GM12865 (cell line): ENCODE data around the gene ERC2.
A peak's percentile ranks its signal among the peaks of the same experiment; 100 is the strongest.

Source experiments
- DNase-seq: peaks from one replicate; pipeline ENCODE4 v3.0.0; 2010; ENCODE audit warnings: low read depth
- H3K4me3 ChIP-seq: 2 replicates; pipeline ENCODE4 v1.5.1; 2011; ENCODE audit warnings: mild to moderate bottlenecking, low read depth, low read length, control low read depth
- TF ChIP-seq, protein P1 (sequence below): IDR thresholded peaks from 2 replicates; pipeline ENCODE4 v1.5.1; 2011; ENCODE audit warnings: low read length, control low read depth, low read depth, inconsistent platforms; ENCODE audit not compliant: insufficient read depth; ENCODE audit errors: missing control alignments

The ERC2 gene

DNA sequence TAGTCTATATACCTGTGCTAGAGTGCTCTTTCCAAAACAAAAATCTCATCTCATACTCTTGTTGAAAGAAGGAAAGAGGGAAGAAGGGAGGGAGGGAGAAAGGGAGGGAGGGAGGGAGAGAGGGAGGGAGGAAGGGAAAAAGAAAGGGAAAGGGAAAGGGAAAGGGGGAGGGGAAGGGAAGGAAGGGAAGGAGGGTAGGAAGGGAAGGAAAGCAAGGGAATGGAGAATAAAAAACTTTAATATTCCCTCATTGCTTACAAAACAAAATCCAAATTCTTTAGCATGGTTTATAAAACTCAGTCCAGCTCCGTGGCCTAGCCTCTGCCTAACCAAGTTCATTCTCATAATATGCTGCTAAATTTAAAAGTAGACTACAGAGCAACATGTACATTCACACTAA lies 104.5 kb downstream of the ERC2 start:
- DNase-seq, result no peak

DNA sequence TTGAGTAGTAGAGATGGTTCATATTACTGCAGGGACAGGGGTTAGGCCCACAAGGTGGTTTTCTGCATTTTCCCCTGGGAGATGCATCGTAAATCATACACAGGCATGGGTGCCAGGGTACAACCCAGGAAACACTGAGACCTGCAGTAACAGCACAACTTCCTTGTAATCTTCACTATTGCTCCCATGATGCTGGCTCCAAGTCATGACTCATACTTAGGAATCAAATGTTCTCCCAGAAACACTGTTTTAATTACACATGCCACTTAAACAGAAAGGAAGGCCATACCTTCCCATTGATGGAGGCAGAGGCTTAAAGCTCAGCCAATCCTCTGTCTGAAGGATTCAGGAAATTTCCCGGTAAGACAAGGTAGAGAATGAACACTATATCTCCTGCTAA lies 106.5 kb downstream of the ERC2 start:
- TF ChIP-seq, protein P1, sequence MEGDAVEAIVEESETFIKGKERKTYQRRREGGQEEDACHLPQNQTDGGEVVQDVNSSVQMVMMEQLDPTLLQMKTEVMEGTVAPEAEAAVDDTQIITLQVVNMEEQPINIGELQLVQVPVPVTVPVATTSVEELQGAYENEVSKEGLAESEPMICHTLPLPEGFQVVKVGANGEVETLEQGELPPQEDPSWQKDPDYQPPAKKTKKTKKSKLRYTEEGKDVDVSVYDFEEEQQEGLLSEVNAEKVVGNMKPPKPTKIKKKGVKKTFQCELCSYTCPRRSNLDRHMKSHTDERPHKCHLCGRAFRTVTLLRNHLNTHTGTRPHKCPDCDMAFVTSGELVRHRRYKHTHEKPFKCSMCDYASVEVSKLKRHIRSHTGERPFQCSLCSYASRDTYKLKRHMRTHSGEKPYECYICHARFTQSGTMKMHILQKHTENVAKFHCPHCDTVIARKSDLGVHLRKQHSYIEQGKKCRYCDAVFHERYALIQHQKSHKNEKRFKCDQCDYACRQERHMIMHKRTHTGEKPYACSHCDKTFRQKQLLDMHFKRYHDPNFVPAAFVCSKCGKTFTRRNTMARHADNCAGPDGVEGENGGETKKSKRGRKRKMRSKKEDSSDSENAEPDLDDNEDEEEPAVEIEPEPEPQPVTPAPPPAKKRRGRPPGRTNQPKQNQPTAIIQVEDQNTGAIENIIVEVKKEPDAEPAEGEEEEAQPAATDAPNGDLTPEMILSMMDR, result no peak
- DNase-seq, result no peak
- H3K4me3 ChIP-seq, result no peak overlapping the region

More for the DNA sequence above, 104.5 kb downstream of the ERC2 start:
- H3K4me3 ChIP-seq, result no peak overlapping the region
- TF ChIP-seq, protein P1, result no peak

DNA sequence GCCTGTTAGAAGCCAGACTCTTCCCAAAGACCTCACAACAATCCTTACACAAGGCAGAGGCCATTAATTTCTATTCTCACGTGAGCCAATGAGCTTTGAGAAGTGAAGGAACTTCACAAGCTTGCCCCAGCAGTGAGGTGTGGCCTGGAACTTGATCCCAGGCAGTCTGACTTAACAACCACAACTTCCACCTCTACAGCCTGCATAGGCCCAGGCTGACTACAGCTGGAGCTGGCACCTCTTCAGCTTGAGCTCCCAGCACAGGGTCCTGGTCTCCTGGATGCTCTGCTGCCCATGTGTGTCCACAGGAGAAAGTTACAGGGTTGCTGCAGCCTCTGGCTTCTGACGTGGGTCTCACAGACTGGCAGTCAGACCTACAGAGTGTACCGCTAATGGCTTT lies 111.0 kb downstream of the ERC2 start:
- DNase-seq, result no peak

DNA sequence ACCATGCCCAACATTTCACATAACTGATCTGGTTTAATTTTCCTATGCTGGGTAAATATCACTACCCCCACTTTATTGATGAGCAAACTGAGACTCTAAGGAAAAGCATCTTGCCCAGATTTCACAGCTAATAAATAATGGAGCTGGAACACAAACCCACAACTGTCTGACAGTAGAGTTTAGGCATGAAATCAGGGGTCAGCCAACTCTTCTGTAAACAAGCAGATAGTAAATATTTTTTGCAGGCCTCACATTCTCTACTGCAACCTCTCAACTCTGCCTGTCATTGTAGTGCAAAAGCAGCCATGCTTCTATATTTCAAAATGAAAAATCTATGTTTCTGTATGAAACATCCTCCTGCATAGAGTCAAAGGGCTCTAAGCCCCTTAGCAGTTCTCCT lies 111.5 kb downstream of the ERC2 start:
- TF ChIP-seq, protein P1, result no peak
- DNase-seq, result no peak
- H3K4me3 ChIP-seq, result no peak overlapping the region

More for the DNA sequence above, 111.0 kb downstream of the ERC2 start:
- TF ChIP-seq, protein P1, result no peak
- H3K4me3 ChIP-seq, result no peak overlapping the region

DNA sequence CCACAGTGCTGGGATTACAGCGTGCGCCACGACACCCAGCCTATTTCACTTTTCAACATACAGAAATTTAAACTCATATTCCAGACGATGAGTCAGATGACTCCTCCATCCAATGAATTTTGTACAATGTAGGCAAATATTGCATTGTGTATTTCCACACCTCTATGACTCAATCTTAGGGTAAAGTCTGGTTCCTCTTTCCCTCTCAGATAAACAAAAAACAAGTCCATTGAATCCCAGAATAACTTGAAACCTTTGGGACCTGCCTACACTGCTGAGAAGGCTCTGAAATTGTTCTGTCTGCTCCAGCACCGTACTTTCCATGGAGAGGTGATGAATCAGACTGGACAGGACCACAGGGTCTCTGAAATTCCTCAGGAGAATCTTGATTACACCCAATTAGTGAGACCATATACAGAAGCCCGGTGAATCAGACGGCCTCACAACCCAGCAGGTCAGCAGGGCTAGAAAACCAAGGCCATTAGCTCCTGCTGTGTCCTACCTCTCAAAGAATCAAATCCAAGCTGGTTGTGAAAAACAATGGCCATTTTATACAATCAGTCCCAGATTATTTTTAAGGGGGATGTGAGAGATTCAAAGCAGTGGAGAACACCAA lies 112.6 kb downstream of the ERC2 start:
- no peak overlapping the region for H3K4me3 ChIP-seq
- no peak for DNase-seq
- TF ChIP-seq, protein P1, result no peak

DNA sequence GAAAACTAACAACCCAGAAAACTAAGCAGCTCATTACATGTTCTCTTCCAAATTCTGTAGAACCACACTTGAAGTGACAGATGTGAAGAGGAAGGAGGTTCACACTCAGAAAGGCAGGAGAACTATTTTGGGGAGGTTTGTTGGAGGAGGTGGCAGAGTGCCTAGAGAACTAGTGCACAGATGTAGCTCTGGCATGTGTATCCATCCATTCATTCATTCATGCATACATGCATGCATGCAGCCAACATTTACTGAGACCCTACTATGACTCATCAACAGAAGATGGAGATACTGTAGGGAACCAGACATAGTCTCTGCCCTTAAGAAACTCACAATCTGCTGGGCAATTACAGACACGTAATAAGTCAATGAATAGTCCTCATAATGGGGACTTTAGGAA lies 116.7 kb downstream of the ERC2 start:
- DNase-seq, result no peak
- TF ChIP-seq, protein P1, result no peak
- H3K4me3 ChIP-seq, result no peak overlapping the region

DNA sequence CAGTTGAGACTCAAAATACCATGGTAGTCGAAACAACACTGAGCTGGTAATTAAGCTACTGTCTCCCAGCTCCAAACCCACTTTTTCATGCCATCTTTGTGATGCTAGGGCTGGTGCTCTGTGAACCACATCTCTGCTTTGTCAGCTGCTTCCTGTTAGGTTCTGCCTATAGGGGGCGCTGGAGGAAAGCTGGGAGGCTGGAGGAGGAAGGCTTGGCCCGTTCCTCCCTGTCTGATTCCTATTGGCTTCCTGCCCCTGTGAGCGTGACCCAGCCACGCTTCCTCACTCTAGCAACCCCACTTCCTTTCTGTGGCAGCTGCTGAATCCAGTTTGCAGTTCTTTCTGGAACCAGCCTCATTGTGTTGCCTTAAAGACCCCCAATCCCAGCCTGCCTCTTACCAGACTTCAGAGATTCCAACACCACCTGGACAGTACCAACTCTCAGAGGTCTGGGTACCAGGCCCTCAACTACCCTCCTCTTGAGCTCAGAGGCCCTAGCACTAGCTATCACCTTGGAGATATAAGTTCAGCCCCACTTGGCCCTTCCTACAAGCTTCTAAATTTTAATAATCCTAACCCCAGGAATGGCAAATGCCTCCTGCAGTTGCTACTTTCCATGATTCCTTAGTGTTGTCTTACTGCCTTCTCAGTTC lies 120.9 kb downstream of the ERC2 start:
- DNase-seq, result peak; percentile 50
- TF ChIP-seq, protein P1, result peak; percentile 49
- H3K4me3 ChIP-seq, result no peak overlapping the region
